ENCODE measurements around the gene NT5DC3. TPM values are rescaled to one million over a fixed set of nuclear protein-coding genes. Genes with fewer than 3 reads are reported as not detected.

Gene NT5DC3
- total RNA-seq (2022; extraction: Qiagen RNA extraction; ENCODE audit: low read depth) = 5.4 to 7.7 TPM (median 5.7 TPM) in 5 replicates

DNA sequence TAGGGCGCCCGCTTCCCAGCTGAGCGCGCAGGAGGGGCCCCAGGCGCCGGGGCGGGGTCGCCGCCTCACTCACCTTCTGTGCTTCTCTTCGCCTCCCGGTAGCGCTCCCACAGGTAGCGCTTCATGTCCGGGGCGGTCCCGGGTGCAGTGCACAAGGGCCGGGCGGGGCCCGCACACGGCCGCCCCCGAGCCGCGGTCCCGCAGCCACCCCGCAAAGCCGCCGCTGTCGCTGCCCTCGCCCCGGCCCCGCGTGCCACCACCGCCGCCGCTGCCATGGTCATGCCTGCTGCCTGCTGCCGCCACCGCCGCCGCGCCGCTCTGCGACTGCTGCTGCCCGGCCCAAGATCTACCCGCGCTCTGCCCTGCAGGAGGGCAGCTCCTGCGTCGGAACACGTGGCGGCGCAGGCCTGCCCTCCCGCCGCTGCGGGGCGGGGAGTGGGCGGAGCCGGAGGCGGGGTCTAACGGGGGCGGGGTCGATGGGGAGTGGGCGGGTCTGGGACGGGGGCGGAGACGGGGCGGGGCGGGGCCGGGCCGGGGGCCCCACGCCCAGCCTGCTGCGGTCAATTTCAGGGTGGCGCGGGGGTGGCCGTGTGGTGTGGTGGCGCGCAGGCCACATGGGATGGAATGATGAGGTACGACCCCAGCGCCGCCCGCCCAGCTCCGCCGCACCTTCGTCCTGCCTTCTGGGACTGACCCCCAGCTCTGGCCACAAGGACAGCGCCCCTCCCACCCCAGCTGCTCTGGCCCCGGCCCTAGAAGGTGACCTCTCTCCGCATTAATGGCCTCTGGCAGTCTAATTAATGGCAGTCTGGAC, at the start of gene NT5DC3:
Gene NT5DC3 (minus strand): TSS at position 359 of the 814 bp plus-strand sequence. CDS start 78 bp downstream, at position 281.

Other genes starting within 250 kb of the NT5DC3 start
- gene HSP90B1, start 89.2 kb upstream of the NT5DC3 start, total RNA-seq (2022; extraction: Qiagen RNA extraction; ENCODE audit: low read depth) = 623 to 834 TPM (median 693 TPM) in 5 replicates
- gene TDG, start 124.6 kb upstream of the NT5DC3 start, total RNA-seq (2022; extraction: Qiagen RNA extraction; ENCODE audit: low read depth) = 25.7 to 33.7 TPM (median 26.9 TPM) in 5 replicates
- 0.17 to 0.52 TPM (median 0.24 TPM) in 5 replicates for gene GLT8D2, start 209.0 kb upstream of the NT5DC3 start, total RNA-seq (2022; extraction: Qiagen RNA extraction; ENCODE audit: low read depth)
- gene HCFC2, start 223.3 kb upstream of the NT5DC3 start, total RNA-seq (2022; extraction: Qiagen RNA extraction; ENCODE audit: low read depth) = 3.8 to 5.2 TPM (median 4.8 TPM) in 5 replicates